Measurements from ENCODE around the gene HIVEP2.

Gene HIVEP2

GRCh38 chr6:142800240-142800639 is 144.7 kb downstream of the HIVEP2 start:
- Histone ChIP-seq H3K27ac (ENCODE audit: low read depth, low read length, severe bottlenecking) (no peak overlapping the region), H3K4me1 (ENCODE audit: control insufficient read depth, insufficient read depth, low read length, poor library complexity, severe bottlenecking) (peaks cover 4% of the 10 kb centered on the region), H3K4me3 (ENCODE audit: extremely low read depth, insufficient read depth, low read length, poor library complexity, severe bottlenecking) (no peak overlapping the region), H3K36me3 (ENCODE audit: control insufficient read depth, insufficient read depth, low read length) (no peaks in the 10 kb centered on the region), H3K9me3 (ENCODE audit: control insufficient read depth, low read length) (no peaks in the 10 kb centered on the region)

DNA sequence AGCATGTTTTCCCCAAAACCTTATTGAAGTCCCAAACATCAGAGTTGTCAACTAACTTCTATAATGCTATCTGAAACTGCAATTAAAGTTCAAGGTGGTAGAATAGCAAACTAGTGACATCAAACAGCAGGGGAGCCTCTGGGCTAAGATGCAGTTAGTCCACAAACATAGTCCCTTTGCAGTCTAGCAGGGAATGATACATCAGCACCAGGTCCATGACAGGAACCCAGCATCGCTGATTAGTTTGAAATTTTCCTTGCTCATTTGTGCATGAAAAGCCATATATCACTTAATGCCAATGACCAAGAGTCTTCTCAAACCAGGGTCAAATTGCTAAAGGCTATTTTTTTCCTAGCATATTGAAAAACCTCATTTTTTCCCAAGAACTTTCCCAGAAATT is 145.3 kb downstream of the HIVEP2 start:
- peaks cover 4% of the 10 kb centered on the region for H3K4me1 ChIP-seq (ENCODE audit: control insufficient read depth, insufficient read depth, low read length, poor library complexity, severe bottlenecking)
- no peaks in the 10 kb centered on the region for H3K9me3 ChIP-seq (ENCODE audit: control insufficient read depth, low read length)
- H3K36me3 ChIP-seq (ENCODE audit: control insufficient read depth, insufficient read depth, low read length), result no peaks in the 10 kb centered on the region
- H3K27ac ChIP-seq (ENCODE audit: low read depth, low read length, severe bottlenecking), result no peak overlapping the region
- H3K4me3 ChIP-seq (ENCODE audit: extremely low read depth, insufficient read depth, low read length, poor library complexity, severe bottlenecking), result no peak overlapping the region
- 91 to 100% methylated on average over 1 of the region's 1 CpG for WGBS, 2 experiments (ENCODE audit: insufficient coverage in 2 of 2)

- Histone ChIP-seq H3K4me1 (ENCODE audit: control insufficient read depth, insufficient read depth, low read length, poor library complexity, severe bottlenecking) (peaks cover 4% of the 10 kb centered on the region), H3K9me3 (ENCODE audit: control insufficient read depth, low read length) (no peaks in the 10 kb centered on the region), H3K27ac (ENCODE audit: low read depth, low read length, severe bottlenecking) (no peak overlapping the region), H3K36me3 (ENCODE audit: control insufficient read depth, insufficient read depth, low read length) (no peaks in the 10 kb centered on the region), H3K4me3 (ENCODE audit: extremely low read depth, insufficient read depth, low read length, poor library complexity, severe bottlenecking) (no peak overlapping the region)
- WGBS, 2 experiments (ENCODE audit: insufficient coverage in 2 of 2), result no CpG with 5 or more reads among the region's 1 CpG
These were observed 147.8 kb downstream of the HIVEP2 start for GRCh38 chr6:142797159-142797558.

DNA sequence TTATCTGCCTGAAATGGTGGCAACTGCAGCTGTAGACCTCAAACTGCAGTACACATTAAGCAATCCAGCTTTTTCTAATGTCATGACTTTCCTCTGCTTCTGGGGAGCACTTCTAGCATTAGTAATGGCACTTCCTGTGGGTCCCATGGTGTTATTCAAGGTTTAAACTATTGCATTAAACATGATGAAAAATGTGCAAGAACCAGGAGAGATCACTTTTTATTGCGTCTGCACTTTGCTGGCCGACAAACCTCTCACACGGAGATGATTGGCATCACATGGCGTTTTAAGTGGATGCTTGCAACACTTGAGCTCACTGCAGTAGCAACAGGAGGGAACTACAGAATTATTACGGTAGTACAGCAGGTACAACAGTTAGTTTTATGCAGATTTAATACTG is 148.4 kb downstream of the HIVEP2 start:
- H3K4me1 ChIP-seq (ENCODE audit: control insufficient read depth, insufficient read depth, low read length, poor library complexity, severe bottlenecking), result no peaks in the 10 kb centered on the region
- 94 to 97% methylated on average over 4 to 5 of the region's 5 CpGs for WGBS, 2 experiments (ENCODE audit: insufficient coverage in 2 of 2)
- no peak overlapping the region for H3K4me3 ChIP-seq (ENCODE audit: extremely low read depth, insufficient read depth, low read length, poor library complexity, severe bottlenecking)

GRCh38 chr6:142796024-142796423 is 149.0 kb downstream of the HIVEP2 start:
- 85 to 100% methylated on average over 2 of the region's 4 CpGs for WGBS, 2 experiments (ENCODE audit: insufficient coverage in 2 of 2)
- Histone ChIP-seq H3K36me3 (ENCODE audit: control insufficient read depth, insufficient read depth, low read length) (no peaks in the 10 kb centered on the region), H3K4me1 (ENCODE audit: control insufficient read depth, insufficient read depth, low read length, poor library complexity, severe bottlenecking) (no peaks in the 10 kb centered on the region), H3K9me3 (ENCODE audit: control insufficient read depth, low read length) (no peaks in the 10 kb centered on the region), H3K27ac (ENCODE audit: low read depth, low read length, severe bottlenecking) (no peak overlapping the region), H3K4me3 (ENCODE audit: extremely low read depth, insufficient read depth, low read length, poor library complexity, severe bottlenecking) (no peak overlapping the region)

More for the DNA sequence above, 148.4 kb downstream of the HIVEP2 start:
- Histone ChIP-seq H3K9me3 (ENCODE audit: control insufficient read depth, low read length) (no peaks in the 10 kb centered on the region), H3K36me3 (ENCODE audit: control insufficient read depth, insufficient read depth, low read length) (no peaks in the 10 kb centered on the region), H3K27ac (ENCODE audit: low read depth, low read length, severe bottlenecking) (no peak overlapping the region)

DNA sequence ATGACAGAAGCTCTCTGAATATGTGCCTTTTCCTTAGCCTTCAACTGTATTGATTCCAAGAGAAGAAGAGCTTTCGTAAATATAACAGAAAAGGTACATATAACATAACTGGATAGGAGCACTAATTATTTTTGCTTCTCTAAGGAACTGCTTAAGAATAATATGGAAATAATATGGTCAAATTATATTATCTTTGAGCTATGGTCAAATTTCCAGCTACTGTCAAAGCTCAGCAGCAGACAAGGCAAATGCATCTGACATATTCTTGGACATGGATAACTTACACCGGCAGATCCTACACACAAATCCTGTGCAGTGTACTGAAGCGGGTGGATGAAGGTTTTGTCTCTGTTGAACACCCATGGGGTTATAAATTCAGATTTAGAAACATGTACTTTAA is 150.6 kb downstream of the HIVEP2 start:
- no peaks in the 10 kb centered on the region for H3K36me3 ChIP-seq (ENCODE audit: control insufficient read depth, insufficient read depth, low read length)
- no peak overlapping the region for H3K4me3 ChIP-seq (ENCODE audit: extremely low read depth, insufficient read depth, low read length, poor library complexity, severe bottlenecking)
- WGBS, 2 experiments (ENCODE audit: insufficient coverage in 2 of 2), result no CpG with 5 or more reads among the region's 3 CpGs
- no peaks in the 10 kb centered on the region for H3K4me1 ChIP-seq (ENCODE audit: control insufficient read depth, insufficient read depth, low read length, poor library complexity, severe bottlenecking)
- H3K9me3 ChIP-seq (ENCODE audit: control insufficient read depth, low read length), result no peaks in the 10 kb centered on the region
- no peak overlapping the region for H3K27ac ChIP-seq (ENCODE audit: low read depth, low read length, severe bottlenecking)

GRCh38 chr6:142790257-142790656 is 154.7 kb downstream of the HIVEP2 start:
- no CpG with 5 or more reads among the region's 1 CpG for WGBS, 2 experiments (ENCODE audit: insufficient coverage in 2 of 2)

DNA sequence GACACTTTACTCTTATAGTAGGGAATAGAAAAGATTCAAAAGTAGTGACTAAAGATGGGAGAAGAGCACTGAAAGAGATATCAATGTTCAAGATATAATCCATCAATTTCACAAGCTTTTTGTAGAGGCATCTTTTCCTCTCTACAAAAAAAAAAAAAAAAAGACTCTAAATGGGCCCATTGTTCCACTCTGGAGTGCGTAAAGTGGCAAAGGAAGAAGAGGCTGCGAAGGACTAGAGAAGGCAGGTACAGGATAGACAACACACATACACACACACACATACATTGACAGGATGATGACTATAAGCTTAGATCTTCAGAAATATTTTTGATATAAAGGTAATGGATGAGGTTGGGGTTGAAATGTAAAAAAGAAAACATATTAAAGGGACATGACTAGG is 157.6 kb downstream of the HIVEP2 start:
- no peaks in the 10 kb centered on the region for H3K4me1 ChIP-seq (ENCODE audit: control insufficient read depth, insufficient read depth, low read length, poor library complexity, severe bottlenecking)
- no peak overlapping the region for H3K4me3 ChIP-seq (ENCODE audit: extremely low read depth, insufficient read depth, low read length, poor library complexity, severe bottlenecking)
- H3K36me3 ChIP-seq (ENCODE audit: control insufficient read depth, insufficient read depth, low read length), result no peaks in the 10 kb centered on the region
- WGBS, 2 experiments (ENCODE audit: insufficient coverage in 2 of 2), result no CpG with 5 or more reads among the region's 2 CpGs
- H3K9me3 ChIP-seq (ENCODE audit: control insufficient read depth, low read length), result no peaks in the 10 kb centered on the region
- no peak overlapping the region for H3K27ac ChIP-seq (ENCODE audit: low read depth, low read length, severe bottlenecking)

More at GRCh38 chr6:142790257-142790656, 154.7 kb downstream of the HIVEP2 start:
- Histone ChIP-seq H3K9me3 (ENCODE audit: control insufficient read depth, low read length) (no peaks in the 10 kb centered on the region), H3K4me1 (ENCODE audit: control insufficient read depth, insufficient read depth, low read length, poor library complexity, severe bottlenecking) (no peaks in the 10 kb centered on the region), H3K4me3 (ENCODE audit: extremely low read depth, insufficient read depth, low read length, poor library complexity, severe bottlenecking) (no peak overlapping the region), H3K27ac (ENCODE audit: low read depth, low read length, severe bottlenecking) (no peak overlapping the region), H3K36me3 (ENCODE audit: control insufficient read depth, insufficient read depth, low read length) (no peaks in the 10 kb centered on the region)

- H3K4me1 ChIP-seq (ENCODE audit: control insufficient read depth, insufficient read depth, low read length, poor library complexity, severe bottlenecking), result peaks cover 5% of the 10 kb centered on the region
- H3K4me3 ChIP-seq (ENCODE audit: extremely low read depth, insufficient read depth, low read length, poor library complexity, severe bottlenecking), result no peak overlapping the region
- H3K36me3 ChIP-seq (ENCODE audit: control insufficient read depth, insufficient read depth, low read length), result no peaks in the 10 kb centered on the region
- H3K9me3 ChIP-seq (ENCODE audit: control insufficient read depth, low read length), result no peaks in the 10 kb centered on the region
- H3K27ac ChIP-seq (ENCODE audit: low read depth, low read length, severe bottlenecking), result no peak overlapping the region
These were observed 158.5 kb downstream of the HIVEP2 start for GRCh38 chr6:142786476-142786875.

- Histone ChIP-seq H3K4me1 (ENCODE audit: control insufficient read depth, insufficient read depth, low read length, poor library complexity, severe bottlenecking) (peaks cover 7% of the 10 kb centered on the region), H3K9me3 (ENCODE audit: control insufficient read depth, low read length) (no peaks in the 10 kb centered on the region), H3K4me3 (ENCODE audit: extremely low read depth, insufficient read depth, low read length, poor library complexity, severe bottlenecking) (no peak overlapping the region), H3K27ac (ENCODE audit: low read depth, low read length, severe bottlenecking) (no peak overlapping the region), H3K36me3 (ENCODE audit: control insufficient read depth, insufficient read depth, low read length) (no peaks in the 10 kb centered on the region)
- WGBS, 2 experiments (ENCODE audit: insufficient coverage in 2 of 2), result 100% methylated on average over 2 of the region's 3 CpGs
These were observed 160.6 kb downstream of the HIVEP2 start for GRCh38 chr6:142784344-142784743.

- Histone ChIP-seq H3K27ac (ENCODE audit: low read depth, low read length, severe bottlenecking) (no peak overlapping the region), H3K4me1 (ENCODE audit: control insufficient read depth, insufficient read depth, low read length, poor library complexity, severe bottlenecking) (peaks cover 7% of the 10 kb centered on the region), H3K4me3 (ENCODE audit: extremely low read depth, insufficient read depth, low read length, poor library complexity, severe bottlenecking) (no peak overlapping the region), H3K36me3 (ENCODE audit: control insufficient read depth, insufficient read depth, low read length) (no peaks in the 10 kb centered on the region), H3K9me3 (ENCODE audit: control insufficient read depth, low read length) (no peaks in the 10 kb centered on the region)
- no CpG with 5 or more reads among the region's 2 CpGs for WGBS, 2 experiments (ENCODE audit: insufficient coverage in 2 of 2)
These were observed 161.5 kb downstream of the HIVEP2 start for GRCh38 chr6:142783499-142783898.

GRCh38 chr6:142781129-142781528 is 163.8 kb downstream of the HIVEP2 start:
- Histone ChIP-seq H3K4me1 (ENCODE audit: control insufficient read depth, insufficient read depth, low read length, poor library complexity, severe bottlenecking) (peaks cover 7% of the 10 kb centered on the region), H3K9me3 (ENCODE audit: control insufficient read depth, low read length) (no peaks in the 10 kb centered on the region), H3K4me3 (ENCODE audit: extremely low read depth, insufficient read depth, low read length, poor library complexity, severe bottlenecking) (no peak overlapping the region), H3K36me3 (ENCODE audit: control insufficient read depth, insufficient read depth, low read length) (no peaks in the 10 kb centered on the region), H3K27ac (ENCODE audit: low read depth, low read length, severe bottlenecking) (no peak overlapping the region)
- WGBS, 2 experiments (ENCODE audit: insufficient coverage in 2 of 2), result no CpG with 5 or more reads among the region's 3 CpGs

Data from mesodermal cell (in vitro differentiated cells).